GM12878 (cell line): Measurements from ENCODE around the gene MRTFB. TPM values are rescaled to one million over a fixed set of nuclear protein-coding genes. Genes with fewer than 3 reads are reported as not detected.

ENCODE experiments used
- ATAC-seq: fragments of 200-7000 bp; cut with Tn5 transposase; 3 replicates; pipeline ENCODE4 v1.9.1; 2020; ENCODE audit warnings: mild to moderate bottlenecking, moderate library complexity
- BruUV-seq: library from RNA; stranded (reverse); fragments of 400-500 nt; replicated peaks from 2 replicates; lab custom pipeline; 2021; lab: Mats Ljungman, UMichigan
- CTCF ChIA-PET: fragments of 300-600 bp; sonication (Branson Sonifier 250); formaldehyde crosslinking; extraction: SDS; loops from one replicate; lab custom pipeline; 2021; ENCODE audit warnings: inconsistent platforms; lab: Yijun Ruan, JAX
- POLR2A ChIA-PET: fragments of 350-600 bp; formaldehyde crosslinking; extraction: SDS; loops from one replicate; lab custom pipeline; 2021; ENCODE audit warnings: inconsistent platforms; lab: Charles Lee
- RAD21 ChIA-PET: fragments of 300-600 bp; sonication (Branson Sonifier 250); formaldehyde crosslinking; loops from one replicate; lab custom pipeline; 2023; ENCODE audit warnings: antibody characterized with exemption; ENCODE audit not compliant: unreplicated experiment; lab: Charles Lee
- SMC1A ChIA-PET: fragments of 300-600 bp; sonication (Branson Sonifier 250); formaldehyde crosslinking; loops from one replicate; lab custom pipeline; 2023; ENCODE audit not compliant: unreplicated experiment, uncharacterized antibody; lab: Charles Lee
- DNase-seq: peaks from one replicate; pipeline ENCODE4 v3.0.0-alpha.2; 2011; ENCODE audit warnings: low read depth, low spot score
- FAIRE-seq: peaks from 3 replicates; lab custom pipeline; 2011; peaks lifted over from hg19 to GRCh38; lab: Jason Lieb, UNC
- H2AFZ ChIP-seq: 2 replicates; pipeline ENCODE4 v1.6.0; 2011; ENCODE audit warnings: low read depth, low read length, control low read depth; ENCODE audit not compliant: control insufficient read depth
- H3K27ac ChIP-seq: 2 replicates; pipeline ENCODE4 v1.5.1; 2011; ENCODE audit warnings: control low read depth; ENCODE audit not compliant: control insufficient read depth, insufficient read depth
- H3K27me3 ChIP-seq, 2 experiments: replicated peaks in 1 of 2; 2 replicates each; pipeline versions ENCODE4 v1.6.0 to v1.6.1; 2011; ENCODE audit warnings: low read length in 1 of 2; ENCODE audit not compliant: control insufficient read depth in 2 of 2, insufficient read depth in 2 of 2
- H3K36me3 ChIP-seq, 2 experiments: 2 replicates each; pipeline ENCODE4 v1.5.1; 2011; ENCODE audit warnings: low read length in 1 of 2; ENCODE audit not compliant: control insufficient read depth in 2 of 2, insufficient read depth in 2 of 2
- H3K4me1 ChIP-seq: 2 replicates; pipeline ENCODE4 v1.6.1; 2011; ENCODE audit warnings: mild to moderate bottlenecking, low read length, moderate library complexity, mixed read lengths; ENCODE audit not compliant: control insufficient read depth, insufficient read depth
- H3K4me2 ChIP-seq: 2 replicates; pipeline ENCODE4 v1.6.0; 2011; ENCODE audit warnings: control low read depth; ENCODE audit not compliant: control insufficient read depth, insufficient read depth
- H3K4me3 ChIP-seq: fragments of 200-600 bp; sonication (generic); 2 replicates; pipeline ENCODE4 v1.5.1; 2016
- H3K79me2 ChIP-seq: 2 replicates; pipeline ENCODE4 v1.6.0; 2011; ENCODE audit warnings: low read length; ENCODE audit not compliant: control insufficient read depth, insufficient read depth
- H3K9ac ChIP-seq: 2 replicates; pipeline ENCODE4 v1.8.0; 2011; ENCODE audit warnings: low read length, control low read depth, mixed read lengths; ENCODE audit not compliant: control insufficient read depth, insufficient read depth
- H3K9me3 ChIP-seq: replicated peaks from 3 replicates; pipeline ENCODE4 v1.5.1; 2011; ENCODE audit warnings: mild to moderate bottlenecking, low read length; ENCODE audit not compliant: control insufficient read depth, insufficient read depth
- H4K20me1 ChIP-seq: 2 replicates; pipeline ENCODE4 v1.6.0; 2011; ENCODE audit not compliant: control insufficient read depth, insufficient read depth
- ATF7 ChIP-seq: fragments of 450-650 bp; IDR thresholded peaks from 2 replicates; pipeline ENCODE4 v1.6.1; 2016; ENCODE audit warnings: low read depth, mild to moderate bottlenecking
- CHD2 ChIP-seq: IDR thresholded peaks from 2 replicates; pipeline ENCODE4 v1.6.1; 2011; ENCODE audit warnings: low read depth, low read length, improper control_type of control experiment, borderline replicate concordance
- IKZF1 ChIP-seq: fragments of 450-650 bp; conservative IDR thresholded peaks from 2 replicates; pipeline ENCODE4 v1.6.1; 2017; ENCODE audit warnings: antibody characterized with exemption, mild to moderate bottlenecking
- JUND ChIP-seq: IDR thresholded peaks from 2 replicates; pipeline ENCODE4 v1.6.1; 2012; ENCODE audit warnings: low read depth, mild to moderate bottlenecking, low read length, improper control_type of control experiment, moderate library complexity
- MYC ChIP-seq: IDR thresholded peaks from 2 replicates; pipeline ENCODE4 v1.6.1; 2011; ENCODE audit warnings: mild to moderate bottlenecking, low read length, moderate library complexity, inconsistent platforms; ENCODE audit not compliant: insufficient read depth, insufficient replicate concordance, insufficient read length, severe bottlenecking
- NFXL1 ChIP-seq: fragments of 450-650 bp; IDR thresholded peaks from 2 replicates; pipeline ENCODE4 v1.6.1; 2017; ENCODE audit warnings: antibody characterized with exemption, mild to moderate bottlenecking, borderline replicate concordance
- POU2F2 ChIP-seq: IDR thresholded peaks from 3 replicates; pipeline ENCODE4 v1.6.1; 2011; ENCODE audit warnings: low read depth, mild to moderate bottlenecking, low read length, borderline replicate concordance
- RAD21 ChIP-seq: IDR thresholded peaks from 2 replicates; pipeline ENCODE4 v1.6.1; 2011; ENCODE audit warnings: mild to moderate bottlenecking, low read depth, low read length, moderate library complexity; ENCODE audit not compliant: insufficient read depth
- SMAD5 ChIP-seq: IDR thresholded peaks from 2 replicates; pipeline ENCODE4 v1.6.1; 2016; ENCODE audit warnings: antibody characterized with exemption, low read depth
- ZNF687 ChIP-seq: fragments of 450-650 bp; IDR thresholded peaks from 2 replicates; pipeline ENCODE4 v1.6.1; 2017; ENCODE audit warnings: mild to moderate bottlenecking, moderate library complexity
- WGBS: methylation state at CpG from one replicate; pipeline ENCODE4 v1.1.6; 2016; ENCODE audit warnings: low lambda C conversion rate; ENCODE audit not compliant: insufficient replicate concordance, insufficient coverage; ENCODE audit errors: missing lambda C conversion rate; 5-methylcytosine and 5-hydroxymethylcytosine counted together
- in situ Hi-C: fragments of 300-500 bp; cut with MboI; formaldehyde crosslinking; loops from 9 replicates; pipeline ENCODE4 v1.14.3; 2018; ENCODE audit warnings: mixed read lengths
- intact Hi-C: fragments of 100-400 bp; cut with micrococcal nuclease; formaldehyde crosslinking; loops from one replicate; pipeline ENCODE4 v1.14.2; 2022; ENCODE audit not compliant: unreplicated experiment
- polyA plus RNA-seq, 11 experiments: library from polyadenylated mRNA; depleted of rRNA in 4 of 11; unstranded in 6 of 11; stranded (reverse) in 5 of 11; fragments of >200 nt; fragmentation: Nextera tagmentation in 4 of 11; fragmentation: Illumina TruSeq in 1 of 11; extraction: Ambion mirVana in 4 of 11; extraction: Trizol in 1 of 11; gene quantifications; 1 replicate in 1 of 11; 2 replicates in 10 of 11; pipeline versions ENCODE4 v1.2.1 to v1.2.3, GENCODE V29; 2011 to 2016; ENCODE audit warnings: inconsistent platforms in 2 of 11, missing spikeins in 2 of 11, low read depth in 1 of 11
- total RNA-seq, 4 experiments: library from RNA; depleted of rRNA in 3 of 4; stranded (reverse); fragments of >200 nt in 3 of 4; fragmentation: Illumina TruSeq in 1 of 4; extraction: Trizol in 1 of 4; gene quantifications; 2 replicates each; pipeline versions ENCODE4 v1.2.1 to v1.2.3, GENCODE V29; 2013 to 2021
- TF ChIP-seq, protein P1 (sequence below): fragments of 450-650 bp; IDR thresholded peaks from 2 replicates; pipeline ENCODE4 v1.6.1; 2016; ENCODE audit warnings: mild to moderate bottlenecking

Gene MRTFB
- total and polyA plus RNA-seq, 10 of the 15 experiments (the other 5 are each of a cell fraction or from before 2014, with no cell fraction given): 2.1 to 14.3 (median 8.0) TPM

DNA sequence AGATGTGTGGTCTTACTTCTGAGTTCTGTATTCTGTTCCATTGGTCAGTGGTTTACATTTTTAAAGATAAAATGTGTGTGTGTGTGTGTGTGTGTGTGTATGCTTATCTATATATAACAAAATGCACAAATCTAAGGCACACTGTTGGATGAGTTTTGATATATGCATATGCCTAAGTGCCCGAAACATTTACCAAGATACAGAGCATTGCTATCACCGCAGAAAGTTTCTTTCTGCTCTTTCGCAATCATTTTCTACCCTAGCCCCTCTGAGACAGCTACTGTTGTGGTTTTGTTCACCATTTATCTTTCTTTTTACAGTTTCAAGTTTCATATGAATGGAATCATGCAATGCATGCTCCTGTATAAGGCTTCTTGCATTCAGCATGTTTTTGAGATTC is 97.0 kb downstream of the MRTFB start:
- H3K4me2 ChIP-seq: no peak overlapping the region
- in situ Hi-C loops: no loop called here
- H3K4me3 ChIP-seq: no peak overlapping the region
- ChIA-PET CTCF (interaction anchor here (0.9 kb wide), 1 partner anchor 23 kb away, joined by 3 read pairs; no protein-coding TSS in a partner anchor), SMC1A (interaction anchor here (0.6 to 2.1 kb wide), 2 partner anchors 9 to 22 kb away, joined by 3 to 6 read pairs; no protein-coding TSS in a partner anchor)
- no peaks in the 10 kb centered on the region for H3K9me3 ChIP-seq
- no peak overlapping the region for H3K9ac ChIP-seq
- no peak for ATAC-seq
- WGBS: 96% methylated on average over 3 of the region's 3 CpGs
- no peaks in the 10 kb centered on the region for H3K79me2 ChIP-seq
- intact Hi-C loops: no loop called here
- TF ChIP-seq ZNF687 (no peak), ATF7 (no peak), JUND (no peak), MYC (no peak), CHD2 (no peak), RAD21 (no peak), NFXL1 (no peak), SMAD5 (no peak), IKZF1 (no peak), POU2F2 (no peak)
- TF ChIP-seq, protein P1, sequence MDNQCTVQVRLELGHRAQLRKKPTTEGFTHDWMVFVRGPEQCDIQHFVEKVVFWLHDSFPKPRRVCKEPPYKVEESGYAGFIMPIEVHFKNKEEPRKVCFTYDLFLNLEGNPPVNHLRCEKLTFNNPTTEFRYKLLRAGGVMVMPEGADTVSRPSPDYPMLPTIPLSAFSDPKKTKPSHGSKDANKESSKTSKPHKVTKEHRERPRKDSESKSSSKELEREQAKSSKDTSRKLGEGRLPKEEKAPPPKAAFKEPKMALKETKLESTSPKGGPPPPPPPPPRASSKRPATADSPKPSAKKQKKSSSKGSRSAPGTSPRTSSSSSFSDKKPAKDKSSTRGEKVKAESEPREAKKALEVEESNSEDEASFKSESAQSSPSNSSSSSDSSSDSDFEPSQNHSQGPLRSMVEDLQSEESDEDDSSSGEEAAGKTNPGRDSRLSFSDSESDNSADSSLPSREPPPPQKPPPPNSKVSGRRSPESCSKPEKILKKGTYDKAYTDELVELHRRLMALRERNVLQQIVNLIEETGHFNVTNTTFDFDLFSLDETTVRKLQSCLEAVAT: no peak
- TF ChIP-seq, all 136 proteins: peak for 0
- Histone ChIP-seq H3K27ac (no peak overlapping the region), H4K20me1 (no peaks in the 10 kb centered on the region), H3K36me3 (no peaks in the 10 kb centered on the region), H3K27me3 (no peaks in the 10 kb centered on the region), H2AFZ (no peak overlapping the region), H3K4me1 (no peaks in the 10 kb centered on the region)
- no TSS peak for BruUV-seq
- ChIA-PET RAD21 (no interaction called here), POLR2A (no interaction called here)
- DNase-seq (no peak), FAIRE-seq (no peak)
